Ishikawa (cell line): ENCODE results near the gene ASB2.

Source experiments
- TF ChIP-seq, protein P1 (sequence below): IDR thresholded peaks from 2 replicates; pipeline ENCODE4 v1.6.1; 2012
- TF ChIP-seq, protein P2 (sequence below): IDR thresholded peaks from 2 replicates; pipeline ENCODE4 v1.6.1; 2012

DNA sequence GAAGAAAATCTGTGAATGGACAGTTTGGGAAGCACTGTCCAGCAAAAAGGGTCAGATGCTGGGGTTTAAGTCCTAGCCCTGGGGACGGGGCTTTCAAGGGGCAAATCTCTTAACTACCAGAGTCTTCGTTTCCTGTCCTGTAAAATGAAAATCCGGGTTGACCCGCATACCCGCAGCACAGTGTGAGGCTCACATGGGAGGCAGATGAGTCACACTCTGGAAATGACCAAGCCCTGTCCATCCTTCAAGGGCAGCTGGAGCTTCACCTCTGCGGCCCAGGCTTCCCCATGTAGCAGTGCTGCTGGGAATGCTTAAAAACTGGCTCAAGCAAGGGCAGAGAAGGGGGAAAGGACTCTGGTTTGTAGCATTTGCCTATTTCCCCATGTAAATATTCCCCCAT, 30.3 kb downstream of the ASB2 start:
- TF ChIP-seq, protein P1, sequence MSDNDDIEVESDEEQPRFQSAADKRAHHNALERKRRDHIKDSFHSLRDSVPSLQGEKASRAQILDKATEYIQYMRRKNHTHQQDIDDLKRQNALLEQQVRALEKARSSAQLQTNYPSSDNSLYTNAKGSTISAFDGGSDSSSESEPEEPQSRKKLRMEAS = no peak
- TF ChIP-seq, protein P2, sequence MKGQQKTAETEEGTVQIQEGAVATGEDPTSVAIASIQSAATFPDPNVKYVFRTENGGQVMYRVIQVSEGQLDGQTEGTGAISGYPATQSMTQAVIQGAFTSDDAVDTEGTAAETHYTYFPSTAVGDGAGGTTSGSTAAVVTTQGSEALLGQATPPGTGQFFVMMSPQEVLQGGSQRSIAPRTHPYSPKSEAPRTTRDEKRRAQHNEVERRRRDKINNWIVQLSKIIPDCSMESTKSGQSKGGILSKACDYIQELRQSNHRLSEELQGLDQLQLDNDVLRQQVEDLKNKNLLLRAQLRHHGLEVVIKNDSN = no peak
